ENCODE measurements around the gene FABP3. TPM values are rescaled to one million over a fixed set of nuclear protein-coding genes. Genes with fewer than 3 reads are reported as not detected.

The FABP3 gene
- polyA plus RNA-seq, 4 donors = 56.7 to 91.7 (median 65.9) TPM

- no peak for DNase-seq (ENCODE audit: low read depth in 4 of 4, low spot score in 2 of 4)
Observed at GRCh38 chr1:31324992-31325391, 47.9 kb downstream of the FABP3 start.

- DNase-seq (ENCODE audit: low read depth in 4 of 4, low spot score in 2 of 4) = no peak
Observed at GRCh38 chr1:31324093-31324492, 48.8 kb downstream of the FABP3 start.

- no peak for DNase-seq (ENCODE audit: low read depth in 4 of 4, low spot score in 2 of 4)
Observed at GRCh38 chr1:31318146-31318545, 54.7 kb downstream of the FABP3 start.

- DNase-seq (ENCODE audit: low read depth in 4 of 4, low spot score in 2 of 4) = no peak
Observed at GRCh38 chr1:31315902-31316301, 57.0 kb downstream of the FABP3 start.

Other genes with a start within 250 kb of the FABP3 start
- gene NKAIN1, start 133.2 kb downstream of the FABP3 start, polyA plus RNA-seq (ENCODE audit: insufficient read length in 4 of 4) = 1 to 10 TPM; 3.2 to 4.8 (median 4.1) TPM
- gene SNRNP40, start 76.3 kb downstream of the FABP3 start, polyA plus RNA-seq (ENCODE audit: insufficient read length in 4 of 4) = 10 to 100 TPM; 70.8 to 77.5 (median 72.9) TPM
- gene ZCCHC17, start 76.0 kb downstream of the FABP3 start, polyA plus RNA-seq (ENCODE audit: insufficient read length in 4 of 4) = 10 to 100 TPM; 45.7 to 55.7 (median 48.6) TPM
- 10 to 100 TPM; 38.4 to 57.1 (median 47.9) TPM for gene SERINC2, start 40.1 kb upstream of the FABP3 start, polyA plus RNA-seq (ENCODE audit: insufficient read length in 4 of 4)
- gene TINAGL1, start 203.4 kb upstream of the FABP3 start, polyA plus RNA-seq (ENCODE audit: insufficient read length in 4 of 4) = 10 to 100 TPM; 41.7 to 53.2 (median 43.1) TPM
- under 1 TPM; 0.07 to 0.25 (median 0.14) TPM for gene HCRTR1, start 244.6 kb upstream of the FABP3 start, polyA plus RNA-seq (ENCODE audit: insufficient read length in 4 of 4)